Activated CD4-positive, CD25-positive, alpha-beta regulatory T cell treated with anti-CD3 and anti-CD28 coated beads, Interleukin-2, amount 50 U/mL, for 24 hours (primary cell): Measurements from ENCODE around the gene MYO18A.
"Not testable (repeated sequence)": the region's sequence is repeated elsewhere in the genome, so short reads cannot be mapped to it uniquely, and the experiment has no call there.

Experiments used
- ATAC-seq, 2 donors: fragments of 150-1000 bp; cut with Tn5 transposase; one replicate each; pipeline ENCODE4 v1.10.0; 2021; ENCODE audit warnings: mild to moderate bottlenecking in 1 of 2, moderate library complexity in 1 of 2

Gene MYO18A

GRCh38 chr17:29102046-29102445 lies 78.2 kb downstream of the MYO18A start:
- no peak for ATAC-seq

DNA sequence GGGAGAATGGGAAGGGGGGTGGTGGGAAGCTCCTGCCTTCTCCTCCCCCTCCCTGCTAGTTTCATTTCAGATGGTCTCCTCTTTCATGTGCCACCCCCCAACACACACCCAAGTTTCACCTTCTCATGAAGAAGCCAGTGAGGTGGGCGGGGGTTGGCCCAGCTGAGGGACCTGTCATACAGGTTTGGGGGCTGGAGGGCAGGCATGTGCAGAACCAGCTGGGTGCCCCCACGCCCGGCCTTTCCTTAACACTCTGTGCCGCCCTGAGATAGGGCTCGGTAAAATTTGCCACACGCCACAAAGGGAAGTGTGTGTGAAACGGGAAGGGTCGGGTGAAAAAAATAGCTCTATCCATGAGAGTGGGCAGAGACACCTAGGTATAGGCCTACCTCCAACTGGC lies 79.9 kb downstream of the MYO18A start:
- no peak for ATAC-seq

GRCh38 chr17:29099527-29099926 lies 80.7 kb downstream of the MYO18A start:
- ATAC-seq: no peak

GRCh38 chr17:29096094-29096493 lies 84.1 kb downstream of the MYO18A start:
- no peak for ATAC-seq

DNA sequence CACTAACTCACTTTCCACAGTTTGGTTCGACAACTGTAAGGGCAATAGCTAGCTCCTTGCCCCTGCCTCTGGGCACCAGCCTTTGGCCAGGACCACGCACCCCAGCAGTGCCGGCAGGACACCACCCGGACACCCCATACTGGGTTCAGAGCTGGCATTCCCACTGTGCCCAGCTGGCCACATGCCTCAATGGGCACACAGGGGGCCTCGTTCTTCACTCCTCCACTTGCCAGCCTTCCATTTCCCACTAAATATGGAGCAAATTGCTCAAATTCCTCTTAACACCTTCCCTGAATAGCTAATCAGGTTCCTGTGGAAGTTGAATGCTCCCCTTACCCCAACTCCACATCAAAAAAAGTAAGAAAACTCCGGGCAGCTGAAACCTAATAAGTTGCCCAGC lies 84.8 kb downstream of the MYO18A start:
- ATAC-seq: no peak

- ATAC-seq: no peak
Measured at GRCh38 chr17:29094101-29094708, 86.0 kb downstream of the MYO18A start.

DNA sequence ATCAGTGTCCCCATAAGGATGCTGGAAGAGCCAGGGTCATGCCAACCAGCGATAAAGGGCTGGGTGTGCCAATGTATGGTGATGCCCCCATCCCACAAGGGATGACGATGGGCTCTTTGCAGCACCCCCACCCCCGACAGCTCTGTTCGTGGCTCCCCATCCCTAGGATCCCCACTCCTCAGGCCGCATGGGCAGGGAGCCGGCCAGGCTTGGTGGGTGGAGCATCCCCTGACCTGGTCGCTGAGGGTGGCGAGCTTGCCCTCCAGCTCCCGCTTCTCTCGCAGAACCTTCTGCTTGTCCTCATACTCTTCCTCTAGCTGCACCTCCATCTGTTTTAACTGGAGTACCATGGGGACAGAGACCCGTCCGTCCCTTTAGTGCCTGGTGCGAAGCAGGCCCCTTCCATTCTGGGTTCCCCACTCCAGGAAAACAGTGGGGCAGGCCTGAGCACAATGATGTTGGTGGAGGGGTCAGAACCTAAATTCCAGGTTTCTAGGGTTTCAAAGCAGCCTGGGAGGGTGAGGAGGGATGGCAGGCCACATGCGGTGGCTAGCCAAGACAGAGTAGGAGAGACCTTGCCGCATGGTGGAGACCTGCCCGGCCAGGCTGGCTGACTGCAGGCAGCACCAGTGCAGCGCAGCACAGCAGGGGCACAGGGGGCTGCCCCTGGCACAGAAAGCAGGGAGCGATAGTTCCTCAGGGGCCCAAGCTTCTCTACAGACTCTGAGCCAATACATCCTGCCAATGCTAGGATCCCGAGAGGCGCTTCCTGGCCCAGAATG lies 86.9 kb downstream of the MYO18A start:
- ATAC-seq: no peak

DNA sequence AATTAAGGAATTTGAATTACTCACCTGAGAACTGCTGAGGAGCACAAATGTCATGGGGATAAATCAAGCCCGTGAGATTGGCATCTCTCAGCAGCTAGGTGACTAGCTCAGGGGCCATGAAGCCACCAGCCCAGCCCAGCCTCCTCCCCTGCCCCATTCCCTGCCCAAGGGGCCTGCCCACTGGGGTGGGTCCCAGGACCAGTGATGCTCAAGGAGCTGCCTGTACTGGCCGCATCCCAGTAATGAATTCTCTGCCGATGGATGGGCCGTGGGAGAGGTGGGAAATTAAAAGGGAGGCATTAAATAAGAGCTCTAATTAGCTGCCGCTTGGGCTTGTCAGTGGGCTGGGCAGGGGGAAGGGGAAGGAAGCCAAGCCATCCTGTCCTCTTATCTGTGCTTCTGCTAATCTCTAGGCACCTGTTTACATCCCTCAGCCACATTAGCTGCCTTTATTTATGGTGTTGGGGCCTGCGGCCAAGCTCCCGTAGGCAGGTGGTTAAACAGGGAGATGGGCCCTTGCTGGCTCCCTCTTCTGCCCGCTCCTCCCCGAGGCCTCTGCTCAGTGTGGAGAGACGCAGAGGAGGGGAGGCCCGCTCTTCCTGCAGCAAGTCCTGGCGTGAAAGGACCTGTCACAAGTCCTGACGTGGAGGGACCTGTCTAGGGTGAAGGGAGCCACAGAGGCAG lies 88.5 kb downstream of the MYO18A start:
- no peak for ATAC-seq

GRCh38 chr17:29090750-29091605 lies 89.2 kb downstream of the MYO18A start:
- ATAC-seq: no peak

- ATAC-seq: no peak
Measured at GRCh38 chr17:29090108-29090507, 90.1 kb downstream of the MYO18A start.

DNA sequence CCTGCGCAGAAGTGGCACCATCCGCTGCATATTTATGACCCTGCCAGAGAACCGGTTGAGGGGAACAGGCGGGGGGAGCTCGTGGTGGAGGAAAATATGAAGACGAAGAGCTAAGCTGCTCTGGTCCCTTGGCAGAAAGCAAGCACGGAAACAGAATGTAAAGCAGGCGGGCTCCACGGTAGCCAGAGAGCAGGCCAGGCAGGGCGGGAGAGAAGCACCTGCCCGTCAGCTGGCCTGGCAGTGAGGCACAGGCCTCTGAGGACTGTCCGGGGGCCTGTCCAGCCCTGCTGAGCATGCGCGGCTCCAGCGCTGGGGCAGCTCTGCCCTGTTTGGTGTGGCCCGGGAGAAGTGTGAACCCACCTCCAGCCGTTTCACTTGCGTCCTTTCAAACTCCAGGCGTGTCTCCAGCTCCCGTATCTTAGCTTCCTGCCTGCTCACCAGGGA lies 90.6 kb downstream of the MYO18A start:
- ATAC-seq: no peak

DNA sequence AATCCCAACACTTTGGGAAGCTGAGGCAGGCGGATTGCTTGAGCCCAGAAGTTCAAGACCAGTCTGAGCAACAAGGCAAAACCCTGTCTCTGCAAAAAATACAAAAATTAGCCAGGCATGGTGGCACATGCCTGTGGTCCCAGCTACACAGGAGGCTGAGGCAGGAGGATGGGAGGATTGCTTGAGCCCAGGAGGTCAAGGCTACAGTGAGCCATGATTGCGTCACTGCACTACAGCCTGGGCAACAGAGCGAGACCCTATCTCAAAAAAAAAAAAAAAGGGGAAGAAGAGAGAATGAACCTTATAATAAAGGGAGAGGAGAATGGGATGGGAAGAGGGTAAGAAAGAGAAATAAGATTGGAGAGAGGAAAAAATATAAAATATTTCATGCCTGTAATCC lies 91.4 kb downstream of the MYO18A start:
- ATAC-seq: not testable (repeated sequence)

GRCh38 chr17:29086628-29087332 lies 93.4 kb downstream of the MYO18A start:
- ATAC-seq: no peak

DNA sequence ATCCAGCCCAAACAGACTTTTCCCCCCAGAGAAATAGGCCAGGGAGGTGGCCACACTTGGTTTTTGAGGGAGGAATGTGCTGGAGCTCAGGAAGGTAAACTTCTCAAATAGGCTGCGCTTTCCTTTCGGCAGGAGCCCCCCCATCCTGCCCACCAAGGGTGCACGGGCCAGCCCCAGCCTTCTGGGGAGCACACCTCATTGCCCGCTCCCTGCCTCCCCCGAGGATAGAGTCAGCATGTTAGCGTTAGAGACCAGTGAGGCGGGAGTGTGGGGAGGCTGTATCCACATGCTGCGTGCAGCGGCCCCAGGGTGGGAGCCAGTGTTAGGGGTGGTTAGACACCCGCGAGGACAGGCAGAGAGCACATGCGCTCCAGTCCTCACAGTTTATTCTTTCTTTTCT lies 95.0 kb downstream of the MYO18A start:
- ATAC-seq: no peak

DNA sequence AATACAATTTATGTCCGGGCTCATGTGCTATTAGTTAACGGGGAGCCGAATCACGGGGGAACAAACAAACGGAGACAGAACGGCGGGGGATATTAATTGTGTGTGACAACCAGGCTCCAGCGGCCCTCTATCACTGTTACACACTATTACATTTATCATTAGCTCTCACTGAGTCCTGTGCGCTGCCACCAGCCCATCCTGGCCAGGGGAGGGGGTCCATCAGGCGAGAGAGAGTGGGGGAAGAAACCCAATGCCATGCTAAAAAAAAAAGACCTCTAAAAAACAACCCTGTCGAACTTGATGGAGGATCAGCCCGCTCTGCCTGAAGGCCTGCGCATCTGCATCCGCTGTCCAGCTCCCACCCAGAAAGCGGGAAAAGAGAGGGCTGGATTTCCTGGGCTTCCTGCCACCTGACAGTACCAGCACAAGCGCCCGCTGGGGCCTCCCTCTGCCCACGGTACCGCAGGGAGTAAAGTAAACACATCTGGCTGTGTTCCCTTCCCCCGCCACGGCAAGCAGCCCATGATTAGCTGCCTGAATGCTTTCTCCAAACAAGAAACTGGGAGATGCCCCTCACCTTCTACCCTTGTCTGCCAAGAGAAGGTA lies 95.6 kb downstream of the MYO18A start:
- ATAC-seq: no peak

- no peak for ATAC-seq
Measured at GRCh38 chr17:29080965-29081364, 99.2 kb downstream of the MYO18A start.

DNA sequence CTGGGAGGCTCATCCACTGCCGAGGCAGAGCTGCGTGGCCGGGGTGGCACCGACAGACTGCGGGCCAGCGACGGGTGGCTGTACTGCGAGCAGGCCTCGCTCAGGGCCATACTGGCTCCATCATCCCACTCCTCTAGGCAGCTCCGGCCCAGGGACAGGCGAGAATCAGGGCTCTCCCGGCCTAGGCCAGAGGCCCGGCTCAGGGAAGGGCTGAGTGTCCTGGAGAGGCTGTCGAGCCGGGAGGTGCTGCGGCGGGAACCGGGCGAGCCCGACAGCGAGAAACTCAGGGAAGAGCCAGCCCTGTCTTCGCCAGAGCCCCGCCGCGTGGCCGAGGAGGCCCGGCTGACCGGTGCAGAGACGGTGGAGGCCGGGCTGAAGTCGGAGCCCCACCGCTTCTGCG lies 99.9 kb downstream of the MYO18A start:
- no peak for ATAC-seq

- no peak for ATAC-seq
Measured at GRCh38 chr17:29079887-29080286, 100.3 kb downstream of the MYO18A start.

DNA sequence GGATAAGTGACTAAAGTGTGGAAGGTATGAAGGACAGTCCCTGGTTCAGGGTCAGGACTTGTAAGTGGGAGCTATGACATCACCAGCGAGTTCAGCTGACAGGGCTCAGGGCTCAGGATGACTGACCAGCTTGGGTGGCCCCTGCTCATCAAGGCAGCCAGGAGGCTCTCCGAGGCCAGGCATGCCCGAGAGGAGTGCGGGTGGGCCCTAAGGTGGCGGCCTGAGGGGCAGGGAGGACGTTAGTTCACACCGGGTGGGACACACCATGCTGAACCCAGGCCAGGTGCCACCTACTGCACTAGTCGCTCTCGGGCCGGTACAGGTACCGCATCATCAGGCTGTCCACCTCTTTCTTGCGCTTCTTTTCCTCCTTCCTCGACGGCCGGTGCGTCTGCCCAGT lies 100.8 kb downstream of the MYO18A start:
- no peak for ATAC-seq

DNA sequence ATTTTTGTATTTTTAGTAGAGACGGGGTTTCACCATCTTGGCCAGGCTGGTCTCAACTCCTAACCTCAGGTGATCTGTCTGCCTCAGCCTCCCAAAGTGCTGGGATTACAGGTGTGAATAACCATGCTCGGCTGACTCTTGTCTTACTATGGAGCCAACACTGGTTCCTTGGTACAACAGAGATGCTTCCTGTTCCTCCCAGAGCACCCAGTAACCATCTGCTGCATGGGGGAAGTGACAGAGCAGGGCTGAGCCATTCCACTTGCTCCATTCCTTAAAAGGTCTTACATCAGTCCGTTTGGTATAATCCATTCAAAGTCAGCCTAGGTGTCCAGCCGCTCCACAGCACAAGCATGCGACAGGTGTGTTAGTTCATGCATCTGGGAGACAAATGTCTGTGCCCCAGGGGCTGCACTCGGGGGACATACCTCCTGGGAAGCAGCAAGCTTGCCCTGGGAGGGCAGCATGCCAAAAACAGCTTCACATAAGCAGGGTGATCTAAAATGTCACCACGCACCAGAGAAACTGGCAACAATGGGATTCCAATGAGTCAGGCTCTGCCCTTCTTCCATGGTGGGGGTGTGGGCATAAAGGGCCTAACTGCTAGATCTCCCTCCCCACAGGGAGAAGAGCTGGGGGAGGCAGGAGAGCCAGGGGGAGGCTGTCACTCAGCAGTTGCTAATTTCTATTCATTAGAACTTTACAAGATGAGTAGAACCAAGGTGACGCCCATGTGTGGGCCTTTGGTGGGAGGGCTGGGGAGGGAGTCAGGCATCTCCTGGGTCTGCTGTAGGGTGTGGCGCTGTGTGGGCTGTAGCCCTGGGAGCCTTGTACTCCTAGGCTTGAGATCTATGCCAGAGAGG lies 101.8 kb downstream of the MYO18A start:
- ATAC-seq: no peak

- no peak for ATAC-seq
Measured at GRCh38 chr17:29077320-29077719, 102.9 kb downstream of the MYO18A start.
